ENCODE measurements around the gene SP140L. TPM values are rescaled to one million over a fixed set of nuclear protein-coding genes. Genes with fewer than 3 reads are reported as not detected.
"Not testable (repeated sequence)": the region's sequence is repeated elsewhere in the genome, so short reads cannot be mapped to it uniquely, and the experiment has no call there.

The SP140L gene
- total RNA-seq, 1 donor from 2014 or later: 24.2 TPM

DNA sequence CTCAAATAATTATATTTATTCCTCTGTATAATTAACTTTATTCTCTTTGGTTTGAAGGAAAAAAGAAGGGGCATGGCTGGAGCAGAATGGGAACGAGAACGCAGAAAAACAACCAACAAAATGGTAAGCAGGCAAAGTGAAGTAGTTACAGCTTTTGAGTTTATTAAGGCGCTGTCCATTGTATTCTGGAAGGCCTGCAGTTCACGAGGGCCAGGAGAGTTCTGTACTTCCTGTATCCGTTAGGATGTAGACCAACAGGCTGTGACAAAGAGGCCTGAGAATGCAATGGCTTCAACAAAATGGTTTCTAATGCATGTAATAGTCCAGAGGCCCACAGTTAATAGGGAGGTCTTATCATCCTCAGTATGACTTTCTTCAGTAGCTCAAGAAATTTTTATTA is 56.5 kb downstream of the SP140L start:
- peaks cover 31% of the 10 kb centered on the region for H3K36me3 Mint-ChIP-seq (ENCODE audit: unreplicated experiment)
- no peaks in the 10 kb centered on the region for H3K4me1 Mint-ChIP-seq (ENCODE audit: unreplicated experiment)
- no peak overlapping the region for H3K27ac Mint-ChIP-seq (ENCODE audit: unreplicated experiment)
- no peaks in the 10 kb centered on the region for H3K9me3 Mint-ChIP-seq (ENCODE audit: unreplicated experiment)
- TF ChIP-seq, protein P1, sequence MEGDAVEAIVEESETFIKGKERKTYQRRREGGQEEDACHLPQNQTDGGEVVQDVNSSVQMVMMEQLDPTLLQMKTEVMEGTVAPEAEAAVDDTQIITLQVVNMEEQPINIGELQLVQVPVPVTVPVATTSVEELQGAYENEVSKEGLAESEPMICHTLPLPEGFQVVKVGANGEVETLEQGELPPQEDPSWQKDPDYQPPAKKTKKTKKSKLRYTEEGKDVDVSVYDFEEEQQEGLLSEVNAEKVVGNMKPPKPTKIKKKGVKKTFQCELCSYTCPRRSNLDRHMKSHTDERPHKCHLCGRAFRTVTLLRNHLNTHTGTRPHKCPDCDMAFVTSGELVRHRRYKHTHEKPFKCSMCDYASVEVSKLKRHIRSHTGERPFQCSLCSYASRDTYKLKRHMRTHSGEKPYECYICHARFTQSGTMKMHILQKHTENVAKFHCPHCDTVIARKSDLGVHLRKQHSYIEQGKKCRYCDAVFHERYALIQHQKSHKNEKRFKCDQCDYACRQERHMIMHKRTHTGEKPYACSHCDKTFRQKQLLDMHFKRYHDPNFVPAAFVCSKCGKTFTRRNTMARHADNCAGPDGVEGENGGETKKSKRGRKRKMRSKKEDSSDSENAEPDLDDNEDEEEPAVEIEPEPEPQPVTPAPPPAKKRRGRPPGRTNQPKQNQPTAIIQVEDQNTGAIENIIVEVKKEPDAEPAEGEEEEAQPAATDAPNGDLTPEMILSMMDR (IDR thresholded peaks at IDR 0.05): no peak
- no peaks in the 10 kb centered on the region for H3K27me3 Mint-ChIP-seq (ENCODE audit: unreplicated experiment)
- no peak for DNase-seq (ENCODE audit: extremely low spot score, unreplicated experiment)
- H3K4me3 Mint-ChIP-seq (ENCODE audit: unreplicated experiment): no peak overlapping the region

- Mint-ChIP-seq H3K4me3 (ENCODE audit: unreplicated experiment) (no peak overlapping the region), H3K9me3 (ENCODE audit: unreplicated experiment) (no peaks in the 10 kb centered on the region), H3K4me1 (ENCODE audit: unreplicated experiment) (no peaks in the 10 kb centered on the region), H3K27me3 (ENCODE audit: unreplicated experiment) (no peaks in the 10 kb centered on the region), H3K27ac (ENCODE audit: unreplicated experiment) (no peak overlapping the region), H3K36me3 (ENCODE audit: unreplicated experiment) (peaks cover 42% of the 10 kb centered on the region)
- DNase-seq (ENCODE audit: extremely low spot score, unreplicated experiment): no peak
- TF ChIP-seq, protein P1 (IDR thresholded peaks at IDR 0.05): no peak
Observed at GRCh38 chr2:230384986-230385385, 58.0 kb downstream of the SP140L start.

GRCh38 chr2:230394301-230394700 is 67.3 kb downstream of the SP140L start:
- Mint-ChIP-seq H3K4me1 (ENCODE audit: unreplicated experiment) (no peaks in the 10 kb centered on the region), H3K27ac (ENCODE audit: unreplicated experiment) (no peak overlapping the region), H3K27me3 (ENCODE audit: unreplicated experiment) (no peaks in the 10 kb centered on the region), H3K9me3 (ENCODE audit: unreplicated experiment) (peaks cover 13% of the 10 kb centered on the region), H3K4me3 (ENCODE audit: unreplicated experiment) (no peak overlapping the region), H3K36me3 (ENCODE audit: unreplicated experiment) (peaks cover 83% of the 10 kb centered on the region)
- TF ChIP-seq, protein P1 (IDR thresholded peaks at IDR 0.05): no peak
- DNase-seq (ENCODE audit: extremely low spot score, unreplicated experiment): no peak

- Mint-ChIP-seq H3K36me3 (ENCODE audit: unreplicated experiment) (peaks cover 66% of the 10 kb centered on the region), H3K9me3 (ENCODE audit: unreplicated experiment) (peaks cover 13% of the 10 kb centered on the region)
- H3K4me3 Mint-ChIP-seq (ENCODE audit: unreplicated experiment); H3K4me1 Mint-ChIP-seq (ENCODE audit: unreplicated experiment); H3K27ac Mint-ChIP-seq (ENCODE audit: unreplicated experiment); DNase-seq (ENCODE audit: extremely low spot score, unreplicated experiment); H3K27me3 Mint-ChIP-seq (ENCODE audit: unreplicated experiment): not testable (repeated sequence)
Observed at GRCh38 chr2:230398698-230399097, 71.7 kb downstream of the SP140L start.

- Mint-ChIP-seq H3K4me3 (ENCODE audit: unreplicated experiment) (no peak overlapping the region), H3K27me3 (ENCODE audit: unreplicated experiment) (no peaks in the 10 kb centered on the region), H3K4me1 (ENCODE audit: unreplicated experiment) (no peaks in the 10 kb centered on the region), H3K9me3 (ENCODE audit: unreplicated experiment) (peaks cover 13% of the 10 kb centered on the region), H3K36me3 (ENCODE audit: unreplicated experiment) (peaks cover 55% of the 10 kb centered on the region), H3K27ac (ENCODE audit: unreplicated experiment) (no peak overlapping the region)
- TF ChIP-seq, protein P1 (IDR thresholded peaks at IDR 0.05): no peak
- DNase-seq (ENCODE audit: extremely low spot score, unreplicated experiment): no peak
Observed at GRCh38 chr2:230400041-230400440, 73.0 kb downstream of the SP140L start.

GRCh38 chr2:230400454-230400853 is 73.5 kb downstream of the SP140L start:
- peaks cover 13% of the 10 kb centered on the region for H3K9me3 Mint-ChIP-seq (ENCODE audit: unreplicated experiment)
- peaks cover 52% of the 10 kb centered on the region for H3K36me3 Mint-ChIP-seq (ENCODE audit: unreplicated experiment)

GRCh38 chr2:230401026-230401425 is 74.0 kb downstream of the SP140L start:
- H3K4me3 Mint-ChIP-seq (ENCODE audit: unreplicated experiment); H3K27ac Mint-ChIP-seq (ENCODE audit: unreplicated experiment); H3K27me3 Mint-ChIP-seq (ENCODE audit: unreplicated experiment); H3K9me3 Mint-ChIP-seq (ENCODE audit: unreplicated experiment); H3K4me1 Mint-ChIP-seq (ENCODE audit: unreplicated experiment); DNase-seq (ENCODE audit: extremely low spot score, unreplicated experiment): not testable (repeated sequence)
- H3K36me3 Mint-ChIP-seq (ENCODE audit: unreplicated experiment): peaks cover 46% of the 10 kb centered on the region

More at GRCh38 chr2:230400454-230400853, 73.5 kb downstream of the SP140L start:
- no peak for DNase-seq (ENCODE audit: extremely low spot score, unreplicated experiment)
- no peaks in the 10 kb centered on the region for H3K27me3 Mint-ChIP-seq (ENCODE audit: unreplicated experiment)
- TF ChIP-seq, protein P1 (IDR thresholded peaks at IDR 0.05): no peak
- H3K4me3 Mint-ChIP-seq (ENCODE audit: unreplicated experiment): no peak overlapping the region
- H3K27ac Mint-ChIP-seq (ENCODE audit: unreplicated experiment): no peak overlapping the region
- H3K4me1 Mint-ChIP-seq (ENCODE audit: unreplicated experiment): no peaks in the 10 kb centered on the region
